GM21390 (cell line): ENCODE data around the gene P3H3.
"Not testable (repeated sequence)": the region's sequence is repeated elsewhere in the genome, so short reads cannot be mapped to it uniquely, and the experiment has no call there.

Experiments
- ATAC-seq: cut with Tn5 transposase; IDR thresholded peaks from one replicate; pipeline ENCODE4 v1.9.1; 2021; ENCODE audit not compliant: unreplicated experiment

The P3H3 gene

GRCh38 chr12:6865307-6865706 lies 37.1 kb downstream of the P3H3 start:
- ATAC-seq, result not testable (repeated sequence)

DNA sequence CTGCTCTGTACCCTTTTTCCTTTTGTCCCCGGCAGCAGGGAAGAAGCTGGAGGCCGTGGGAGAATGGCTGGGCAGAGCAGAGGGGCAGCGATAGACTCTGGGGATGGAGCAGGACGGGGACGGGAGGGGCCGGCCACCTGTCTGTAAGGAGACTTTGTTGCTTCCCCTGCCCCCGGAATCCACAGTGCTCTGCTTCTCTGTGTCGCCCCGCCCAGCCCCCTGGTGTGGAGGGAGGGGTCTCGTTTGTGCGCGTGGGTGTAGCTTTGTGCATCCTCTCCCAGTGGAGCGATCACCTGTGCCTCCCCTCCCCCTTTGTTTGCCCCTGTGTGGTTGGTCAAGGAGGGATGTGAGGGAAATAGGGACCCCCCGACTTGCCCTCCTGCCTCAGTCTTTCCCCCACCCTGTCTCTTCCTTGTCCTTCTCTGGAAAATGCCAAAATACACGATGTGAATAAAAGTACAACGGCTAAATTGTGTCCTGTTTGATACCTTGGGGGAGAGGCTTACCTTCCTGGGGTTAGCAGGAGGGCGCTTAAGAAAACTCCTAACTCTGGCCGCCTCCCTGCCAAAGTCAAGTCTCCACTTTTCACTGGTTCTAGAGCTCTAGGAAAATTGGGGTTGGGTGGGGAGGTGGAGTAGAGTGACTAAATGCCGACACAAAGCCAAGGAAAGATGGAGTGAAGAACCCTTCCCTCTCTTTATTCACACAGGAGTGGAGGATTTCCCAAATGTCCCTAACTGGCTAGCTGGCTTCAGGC lies 38.1 kb downstream of the P3H3 start:
- no peak for ATAC-seq

- peak; percentile 4 for ATAC-seq
Observed at GRCh38 chr12:6866920-6867412, 38.8 kb downstream of the P3H3 start.

GRCh38 chr12:6867413-6868210 lies 39.4 kb downstream of the P3H3 start, which contains the start of gene TPI1:
Gene TPI1, plus strand, starts transcription at chr12:6867531. Its CDS starts 36 bp downstream, at chr12:6867567.
- peak; percentile 51 for ATAC-seq

DNA sequence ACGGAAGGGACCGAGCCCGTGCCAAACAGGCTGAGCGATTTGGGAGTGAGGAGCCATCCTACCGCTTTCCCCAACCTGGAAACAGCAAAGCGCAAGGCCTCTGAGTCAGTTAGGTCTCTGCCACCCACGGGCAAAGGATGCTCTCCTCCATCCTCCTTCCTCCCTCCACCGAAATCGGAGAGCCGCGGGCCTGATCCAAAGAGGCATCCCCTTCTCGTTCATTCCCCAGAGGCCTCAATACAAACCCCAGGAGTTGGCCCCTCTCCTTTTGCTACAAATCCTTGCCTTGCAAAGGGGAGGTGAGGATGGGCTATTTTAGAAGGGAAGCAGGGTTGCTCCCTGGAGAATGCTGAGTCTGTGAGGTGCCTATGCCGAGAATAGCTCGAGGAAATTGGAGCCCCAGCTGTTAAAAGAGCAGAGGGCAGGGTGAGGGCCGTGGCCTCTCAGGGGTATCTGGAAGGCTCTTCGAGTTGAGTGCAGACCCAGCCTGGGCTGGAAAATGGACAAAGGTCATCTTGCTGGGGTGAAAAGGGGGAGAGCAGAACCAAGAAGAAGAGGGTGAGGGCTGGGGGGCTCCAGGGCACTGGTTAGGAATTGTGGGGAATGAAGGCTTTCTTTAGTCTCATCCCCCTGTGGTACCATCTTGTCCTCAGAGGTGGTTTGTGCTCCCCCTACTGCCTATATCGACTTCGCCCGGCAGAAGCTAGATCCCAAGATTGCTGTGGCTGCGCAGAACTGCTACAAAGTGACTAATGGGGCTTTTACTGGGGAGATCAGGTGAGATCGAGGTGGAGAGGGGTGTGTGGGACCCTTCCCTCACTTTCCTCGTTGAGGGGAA lies 40.2 kb downstream of the P3H3 start:
- ATAC-seq, result no peak

- ATAC-seq, result no peak
Observed at GRCh38 chr12:6869049-6870021, 41.1 kb downstream of the P3H3 start.

DNA sequence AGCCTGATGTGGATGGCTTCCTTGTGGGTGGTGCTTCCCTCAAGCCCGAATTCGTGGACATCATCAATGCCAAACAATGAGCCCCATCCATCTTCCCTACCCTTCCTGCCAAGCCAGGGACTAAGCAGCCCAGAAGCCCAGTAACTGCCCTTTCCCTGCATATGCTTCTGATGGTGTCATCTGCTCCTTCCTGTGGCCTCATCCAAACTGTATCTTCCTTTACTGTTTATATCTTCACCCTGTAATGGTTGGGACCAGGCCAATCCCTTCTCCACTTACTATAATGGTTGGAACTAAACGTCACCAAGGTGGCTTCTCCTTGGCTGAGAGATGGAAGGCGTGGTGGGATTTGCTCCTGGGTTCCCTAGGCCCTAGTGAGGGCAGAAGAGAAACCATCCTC lies 42.1 kb downstream of the P3H3 start:
- not testable (repeated sequence) for ATAC-seq

DNA sequence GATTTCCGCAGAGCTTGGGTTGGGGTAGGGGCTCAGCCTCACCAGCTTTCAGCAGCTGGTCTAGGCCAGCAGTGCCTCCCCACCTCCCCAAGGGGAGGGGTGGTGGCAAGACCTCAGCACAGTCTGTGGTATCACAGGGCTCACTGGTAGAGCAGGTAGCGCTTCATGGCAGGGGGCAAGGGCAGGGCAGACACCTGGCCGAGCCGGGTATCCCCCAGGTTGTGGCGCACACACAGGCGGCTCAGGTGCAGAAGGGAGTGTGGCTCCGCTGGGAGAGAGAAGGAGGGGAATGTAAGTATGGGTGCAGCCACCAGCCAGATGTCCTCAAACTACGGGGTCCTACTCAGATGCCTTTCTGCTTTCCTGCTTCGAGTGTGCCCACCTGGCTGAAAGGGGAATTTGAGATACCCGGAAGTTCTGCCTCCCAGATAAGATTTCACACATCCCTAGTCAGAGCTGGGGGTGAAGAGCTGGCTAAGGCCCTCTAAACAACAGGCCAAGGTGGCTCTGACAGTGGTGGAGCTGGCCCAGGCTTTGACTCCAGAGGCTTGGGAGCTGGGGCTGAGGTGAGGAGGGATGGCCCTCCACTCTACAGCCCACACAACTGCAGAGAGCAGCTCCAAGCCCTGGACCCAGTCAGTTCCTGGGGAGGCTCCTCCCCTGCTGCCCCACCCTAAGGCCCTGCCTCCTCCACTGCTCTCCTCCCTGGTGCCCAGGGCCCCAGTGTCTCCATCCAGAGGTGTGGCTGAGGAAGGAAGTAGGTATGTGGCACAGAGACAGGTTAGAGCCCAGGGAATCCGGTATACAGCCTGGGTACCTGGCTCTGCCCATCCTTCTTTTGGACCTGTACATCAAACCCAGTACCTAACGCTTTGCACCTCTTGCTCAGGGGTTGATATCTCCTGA lies 43.1 kb downstream of the P3H3 start:
- no peak for ATAC-seq

- no peak for ATAC-seq
Observed at GRCh38 chr12:6872073-6873048, 44.2 kb downstream of the P3H3 start.

GRCh38 chr12:6873094-6874014 lies 45.1 kb downstream of the P3H3 start, which contains the start of gene SPSB2:
Gene SPSB2, minus strand, starts transcription at chr12:6873303. Its CDS starts 402 bp downstream, at chr12:6872901.
- peak; percentile 78 for ATAC-seq

DNA sequence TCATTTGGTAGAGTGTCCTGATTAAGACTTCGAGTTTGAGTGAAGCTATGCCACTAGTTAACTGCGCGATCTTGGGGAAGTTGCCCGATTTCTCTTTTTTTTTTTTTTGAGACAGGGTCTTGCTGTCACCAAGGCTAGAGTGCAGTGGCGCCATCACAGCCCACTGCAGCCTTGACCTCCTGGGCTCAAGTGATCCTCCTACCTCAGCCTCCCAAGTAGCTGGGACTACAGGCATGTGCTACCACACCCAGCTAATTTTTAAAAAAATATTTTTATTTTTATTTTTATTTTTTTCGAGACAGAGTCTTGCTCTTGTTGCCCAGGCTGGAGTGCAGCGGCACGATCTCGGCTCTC lies 45.8 kb downstream of the P3H3 start:
- ATAC-seq, result not testable (repeated sequence)

- not testable (repeated sequence) for ATAC-seq
Observed at GRCh38 chr12:6879824-6880223, 51.6 kb downstream of the P3H3 start.

DNA sequence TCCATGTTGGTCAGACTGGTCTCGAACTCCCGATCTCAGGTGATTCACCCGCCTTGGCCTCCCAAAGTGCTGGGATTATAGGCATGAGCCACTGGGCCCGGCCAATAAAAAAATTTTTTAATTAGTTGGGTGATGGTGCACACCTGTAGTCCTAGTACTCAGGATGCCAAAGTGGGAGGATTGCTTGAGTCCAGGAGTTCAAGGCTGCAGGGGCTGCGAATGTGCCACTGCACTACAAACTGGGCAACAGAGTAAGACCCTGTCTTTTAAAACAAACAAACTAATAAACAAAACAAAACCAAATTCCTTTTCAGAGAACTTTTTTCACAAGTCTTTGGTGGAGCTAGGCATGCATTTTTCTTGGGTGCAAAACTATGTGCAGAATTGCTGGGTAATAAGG lies 55.0 kb downstream of the P3H3 start:
- no peak for ATAC-seq

- no peak for ATAC-seq
Observed at GRCh38 chr12:6883683-6884082, 55.5 kb downstream of the P3H3 start.

DNA sequence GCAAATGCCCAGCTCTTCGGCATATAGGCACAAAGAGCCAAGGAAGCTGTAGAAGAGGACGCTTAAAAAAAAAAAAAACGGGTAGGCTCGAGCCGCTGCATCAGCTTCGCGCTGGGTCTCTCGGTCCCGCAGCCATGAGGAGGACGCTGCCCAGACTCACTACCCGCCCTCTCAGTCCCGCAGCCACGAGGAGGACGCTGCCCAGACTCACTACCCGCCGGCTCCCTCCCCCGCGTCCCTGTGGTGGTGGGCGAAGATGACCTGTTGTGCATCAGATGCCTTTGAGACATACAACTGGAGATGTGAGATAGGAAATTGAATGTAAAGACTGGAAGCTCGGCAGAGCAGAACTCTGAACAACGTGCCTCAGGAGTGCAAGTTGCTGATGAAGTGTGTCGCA lies 56.3 kb downstream of the P3H3 start:
- no peak for ATAC-seq

DNA sequence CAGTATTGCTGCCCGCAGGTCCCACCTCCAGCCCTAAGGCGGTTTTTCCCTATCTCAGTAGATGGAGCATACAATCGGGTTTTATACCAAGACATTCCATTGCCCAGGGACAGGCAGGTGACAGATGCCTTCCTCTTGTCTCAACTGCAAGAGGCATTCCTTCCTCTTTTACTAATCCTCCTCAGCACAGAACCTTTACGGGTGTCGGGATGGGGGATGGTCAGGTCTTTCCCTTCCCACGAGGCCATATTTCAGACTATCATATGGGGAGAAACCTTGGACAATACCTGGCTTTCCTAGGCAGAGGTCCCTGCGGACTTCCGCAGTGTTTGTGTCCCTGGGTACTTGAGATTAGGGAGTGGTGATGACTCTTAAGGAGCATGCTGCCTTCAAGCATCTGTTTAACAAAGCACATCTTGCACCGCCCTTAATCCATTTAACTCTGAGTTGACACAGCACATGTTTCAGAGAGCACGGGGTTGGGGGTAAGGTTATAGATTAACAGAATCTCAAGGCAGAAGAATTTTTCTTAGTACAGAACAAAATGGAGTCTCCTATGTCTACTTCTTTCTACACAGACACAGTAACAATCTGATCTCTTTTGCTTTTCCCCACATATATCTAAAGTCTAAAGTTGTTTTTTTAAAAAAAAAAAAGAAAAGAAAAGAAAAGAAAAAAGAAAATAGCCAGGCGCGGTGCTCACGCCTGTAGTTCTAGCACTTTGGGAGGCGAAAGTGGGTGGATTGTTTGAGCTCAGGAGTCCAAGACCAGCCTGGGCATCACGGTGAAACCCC lies 58.2 kb downstream of the P3H3 start:
- not testable (repeated sequence) for ATAC-seq
